Activated CD8-positive, alpha-beta memory T cell treated with anti-CD3 and anti-CD28 coated beads, Interleukin-2, amount 50 U/mL, for 1 hour (primary cell): ENCODE measurements around the gene CPN1.

ENCODE experiments used
- DNase-seq: peaks from one replicate; pipeline ENCODE4 v3.0.0-alpha.2; 2020; ENCODE audit errors: extremely low read depth

The CPN1 gene

GRCh38 chr10:99996671-99997648 is 84.7 kb downstream of the CPN1 start:
- DNase-seq, result no peak

DNA sequence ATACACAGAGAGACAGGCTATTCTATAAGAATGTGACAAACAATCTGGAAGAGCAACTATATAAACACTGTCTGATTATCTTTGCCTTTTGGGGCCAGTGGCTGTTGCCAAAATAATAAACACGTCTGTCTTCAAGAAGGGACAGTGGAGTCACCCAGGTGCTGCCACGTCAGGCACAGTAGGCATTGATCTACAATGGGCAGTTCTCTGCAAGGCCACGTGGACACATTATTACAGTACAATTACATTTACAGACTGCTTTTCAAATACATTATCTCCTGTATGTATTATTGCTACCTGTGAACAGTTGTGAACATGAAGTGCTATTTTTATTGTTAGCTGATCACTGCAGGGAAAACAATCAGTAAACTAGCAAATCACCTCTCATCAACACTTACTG is 86.0 kb downstream of the CPN1 start:
- no peak for DNase-seq

- DNase-seq, result no peak
Measured at GRCh38 chr10:99995269-99995668, 86.4 kb downstream of the CPN1 start.

DNA sequence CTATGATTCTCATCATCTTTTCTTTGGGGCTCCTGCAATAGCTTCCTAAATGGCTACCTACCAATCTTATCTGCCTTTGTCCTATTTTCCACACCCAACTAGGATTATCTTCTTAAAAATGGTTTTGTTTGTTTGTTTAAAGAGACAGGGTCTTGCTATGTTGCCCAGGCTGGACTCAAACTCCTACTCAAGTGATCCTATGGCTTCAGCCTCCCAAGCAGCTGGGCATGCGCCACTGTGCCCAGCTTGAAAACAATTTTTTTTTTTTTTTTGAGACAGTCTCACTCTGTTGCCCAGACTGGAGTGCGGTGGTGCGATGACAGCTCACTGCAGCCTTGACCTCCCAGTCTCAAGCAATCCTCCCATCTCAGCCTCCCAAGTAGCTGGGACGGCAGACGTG is 86.9 kb downstream of the CPN1 start:
- no peak for DNase-seq

GRCh38 chr10:99993701-99994689 is 87.7 kb downstream of the CPN1 start:
- peak; percentile 35 for DNase-seq
